Chondrocyte (in vitro differentiated cells): ENCODE results near the gene NDUFAF5. TPM values are rescaled to one million over a fixed set of nuclear protein-coding genes. Genes with fewer than 3 reads are reported as not detected.

Experiments used
- DNase-seq: peaks from one replicate; pipeline ENCODE4 v3.0.0; 2021; ENCODE audit warnings: mixed read lengths, low spot score
- H3K27ac Mint-ChIP-seq: one replicate; pipeline ENCODE4 v1.8.0; 2021; ENCODE audit warnings: mild to moderate bottlenecking, moderate library complexity, mixed read lengths; ENCODE audit not compliant: unreplicated experiment
- H3K27me3 Mint-ChIP-seq: 2 replicates; pipeline ENCODE4 v1.8.0; 2021; ENCODE audit warnings: low read depth, mixed read lengths
- H3K36me3 Mint-ChIP-seq: 2 replicates; pipeline ENCODE4 v1.8.0; 2021; ENCODE audit warnings: low read depth, mixed read lengths
- H3K4me1 Mint-ChIP-seq: 2 replicates; pipeline ENCODE4 v1.8.0; 2021; ENCODE audit warnings: low read depth, mild to moderate bottlenecking, mixed read lengths
- H3K4me3 Mint-ChIP-seq: one replicate; pipeline ENCODE4 v1.8.0; 2021; ENCODE audit warnings: mild to moderate bottlenecking, moderate library complexity, mixed read lengths; ENCODE audit not compliant: unreplicated experiment
- H3K9me3 Mint-ChIP-seq: 2 replicates; pipeline ENCODE4 v1.8.0; 2021; ENCODE audit warnings: low read depth, mixed read lengths
- CTCF ChIP-seq: fragments of 200-600 bp; sonication (generic); IDR thresholded peaks from 2 replicates; pipeline ENCODE4 v1.5.0; 2021; ENCODE audit warnings: antibody characterized with exemption, mild to moderate bottlenecking, moderate library complexity
- total RNA-seq: library from RNA; stranded (reverse); gene quantifications from 3 replicates; pipeline ENCODE4 v1.2.1, GENCODE V29; 2021

Gene NDUFAF5
- total RNA-seq, 1 donor from 2014 or later, result 21.1 TPM

- Mint-ChIP-seq H3K9me3 (peaks cover 6% of the 10 kb centered on the region), H3K4me3 (no peak overlapping the region), H3K27me3 (no peaks in the 10 kb centered on the region), H3K27ac (no peak overlapping the region), H3K36me3 (no peaks in the 10 kb centered on the region), H3K4me1 (peaks cover 3% of the 10 kb centered on the region)
- no peak for DNase-seq
- no peak for TF ChIP-seq CTCF
Measured at GRCh38 chr20:13865156-13865555, 80.3 kb downstream of the NDUFAF5 start.

- Mint-ChIP-seq H3K4me3 (no peak overlapping the region), H3K9me3 (peaks cover under 1% of the 10 kb centered on the region), H3K4me1 (peaks cover 3% of the 10 kb centered on the region), H3K36me3 (no peaks in the 10 kb centered on the region), H3K27me3 (no peaks in the 10 kb centered on the region), H3K27ac (no peak overlapping the region)
- no peak for DNase-seq
- no peak for TF ChIP-seq CTCF
Measured at GRCh38 chr20:13865791-13866351, 81.0 kb downstream of the NDUFAF5 start.

- no peak overlapping the region for H3K4me3 Mint-ChIP-seq
- no peaks in the 10 kb centered on the region for H3K27me3 Mint-ChIP-seq
- TF ChIP-seq CTCF, result no peak
- no peak for DNase-seq
- H3K36me3 Mint-ChIP-seq, result no peaks in the 10 kb centered on the region
- peaks cover 3% of the 10 kb centered on the region for H3K4me1 Mint-ChIP-seq
- no peaks in the 10 kb centered on the region for H3K9me3 Mint-ChIP-seq
- no peak overlapping the region for H3K27ac Mint-ChIP-seq
Measured at GRCh38 chr20:13868331-13868730, 83.5 kb downstream of the NDUFAF5 start.

- H3K27ac Mint-ChIP-seq, result no peak overlapping the region
- peaks cover 3% of the 10 kb centered on the region for H3K4me1 Mint-ChIP-seq
- no peak for DNase-seq
- H3K36me3 Mint-ChIP-seq, result no peaks in the 10 kb centered on the region
- H3K27me3 Mint-ChIP-seq, result peaks cover 2% of the 10 kb centered on the region
- H3K4me3 Mint-ChIP-seq, result no peak overlapping the region
- H3K9me3 Mint-ChIP-seq, result no peaks in the 10 kb centered on the region
- no peak for TF ChIP-seq CTCF
Measured at GRCh38 chr20:13870170-13870748, 85.4 kb downstream of the NDUFAF5 start.

Other genes starting within 250 kb of the NDUFAF5 start
- gene TASP1, start 146.1 kb upstream of the NDUFAF5 start, total RNA-seq, result 8.9 to 12.1 TPM (median 9.0 TPM) in 3 replicates
- gene ESF1, start 109 bp upstream of the NDUFAF5 start, total RNA-seq, result 9.0 to 12.4 TPM (median 9.7 TPM) in 3 replicates
- gene SEL1L2, start 205.6 kb downstream of the NDUFAF5 start, total RNA-seq, result not detected in 3 replicates
- 2.7 to 4.8 TPM (median 3.2 TPM) in 3 replicates for gene MACROD2, start 210.5 kb downstream of the NDUFAF5 start, total RNA-seq